Hepatocyte (in vitro differentiated cells): ENCODE data around the gene FGF9. TPM values are rescaled to one million over a fixed set of nuclear protein-coding genes. Genes with fewer than 3 reads are reported as not detected.

Experiments used
- DNase-seq: peaks from one replicate; pipeline ENCODE4 v3.0.0-alpha.2; 2016; ENCODE audit warnings: low spot score
- H2AFZ ChIP-seq: fragments of 200-600 bp; sonication (generic); 2 replicates; pipeline ENCODE4 v1.6.0; 2016; ENCODE audit warnings: antibody characterized with exemption, mild to moderate bottlenecking
- H3K27ac ChIP-seq: fragments of 200-600 bp; sonication (generic); 2 replicates; pipeline ENCODE4 v1.5.1; 2016; ENCODE audit warnings: mild to moderate bottlenecking
- H3K27me3 ChIP-seq: fragments of 200-600 bp; sonication (generic); 2 replicates; pipeline ENCODE4 v1.6.1; 2016
- H3K36me3 ChIP-seq: fragments of 200-600 bp; sonication (generic); replicated peaks from 2 replicates; pipeline ENCODE4 v1.5.1; 2016; ENCODE audit warnings: low read depth; ENCODE audit not compliant: insufficient read depth
- H3K4me1 ChIP-seq: fragments of 200-600 bp; sonication (generic); 2 replicates; pipeline ENCODE4 v1.5.1; 2016; ENCODE audit warnings: mild to moderate bottlenecking, moderate library complexity; ENCODE audit not compliant: insufficient read depth
- H3K4me2 ChIP-seq: fragments of 200-600 bp; sonication (generic); 2 replicates; pipeline ENCODE4 v1.6.0; 2016
- H3K4me3 ChIP-seq: fragments of 200-600 bp; sonication (generic); 2 replicates; pipeline ENCODE4 v1.5.1; 2016; ENCODE audit warnings: mild to moderate bottlenecking
- H3K79me2 ChIP-seq: fragments of 200-600 bp; sonication (generic); 2 replicates; pipeline ENCODE4 v1.6.0; 2017; ENCODE audit warnings: mild to moderate bottlenecking
- H3K9me2 ChIP-seq: fragments of 200-600 bp; sonication (generic); replicated peaks from 2 replicates; pipeline ENCODE4 v1.6.0; 2017; ENCODE audit warnings: mild to moderate bottlenecking; ENCODE audit not compliant: insufficient read depth
- H3K9me3 ChIP-seq: fragments of 200-600 bp; sonication (generic); 2 replicates; pipeline ENCODE4 v1.5.1; 2016; ENCODE audit warnings: low read depth, mild to moderate bottlenecking
- H4K20me1 ChIP-seq: fragments of 200-600 bp; sonication (generic); 2 replicates; pipeline ENCODE4 v1.6.0; 2016; ENCODE audit warnings: mild to moderate bottlenecking; ENCODE audit not compliant: insufficient read depth, poor library complexity, severe bottlenecking
- EZH2 ChIP-seq: fragments of 200-600 bp; sonication (generic); IDR thresholded peaks from 2 replicates; pipeline ENCODE4 v1.6.1; 2016; ENCODE audit warnings: antibody characterized with exemption, mild to moderate bottlenecking, borderline replicate concordance
- EZH2phosphoT487 ChIP-seq: fragments of 200-600 bp; sonication (generic); IDR thresholded peaks from one replicate; pipeline ENCODE4 v1.6.1; 2018; ENCODE audit warnings: antibody characterized with exemption, mild to moderate bottlenecking, low read depth, moderate library complexity; ENCODE audit not compliant: unreplicated experiment, severe bottlenecking
- WGBS: methylation state at CpG from one replicate; pipeline ENCODE4 v1.1.6; 2016; ENCODE audit warnings: low lambda C conversion rate; ENCODE audit errors: missing lambda C conversion rate; 5-methylcytosine and 5-hydroxymethylcytosine counted together
- polyA plus RNA-seq: library from polyadenylated mRNA; unstranded; fragments of >200 nt; fragmentation: Nextera tagmentation; extraction: Ambion mirVana; gene quantifications from 2 replicates; pipeline ENCODE4 v1.2.1, GENCODE V29; 2016
- total RNA-seq: library from RNA; depleted of rRNA; stranded (reverse); fragments of >200 nt; gene quantifications from 2 replicates; pipeline ENCODE4 v1.2.3, GENCODE V29; 2014
- TF ChIP-seq, protein P1 (sequence below): fragments of 200-600 bp; sonication (generic); IDR thresholded peaks from 2 replicates; pipeline ENCODE4 v1.5.1; 2016; ENCODE audit warnings: antibody characterized with exemption, mild to moderate bottlenecking; ENCODE audit not compliant: poor library complexity

FGF9 gene
- 1.7 and 2.0 TPM in 2 replicates for total RNA-seq
- polyA plus RNA-seq = 1.6 and 2.3 TPM in 2 replicates

DNA sequence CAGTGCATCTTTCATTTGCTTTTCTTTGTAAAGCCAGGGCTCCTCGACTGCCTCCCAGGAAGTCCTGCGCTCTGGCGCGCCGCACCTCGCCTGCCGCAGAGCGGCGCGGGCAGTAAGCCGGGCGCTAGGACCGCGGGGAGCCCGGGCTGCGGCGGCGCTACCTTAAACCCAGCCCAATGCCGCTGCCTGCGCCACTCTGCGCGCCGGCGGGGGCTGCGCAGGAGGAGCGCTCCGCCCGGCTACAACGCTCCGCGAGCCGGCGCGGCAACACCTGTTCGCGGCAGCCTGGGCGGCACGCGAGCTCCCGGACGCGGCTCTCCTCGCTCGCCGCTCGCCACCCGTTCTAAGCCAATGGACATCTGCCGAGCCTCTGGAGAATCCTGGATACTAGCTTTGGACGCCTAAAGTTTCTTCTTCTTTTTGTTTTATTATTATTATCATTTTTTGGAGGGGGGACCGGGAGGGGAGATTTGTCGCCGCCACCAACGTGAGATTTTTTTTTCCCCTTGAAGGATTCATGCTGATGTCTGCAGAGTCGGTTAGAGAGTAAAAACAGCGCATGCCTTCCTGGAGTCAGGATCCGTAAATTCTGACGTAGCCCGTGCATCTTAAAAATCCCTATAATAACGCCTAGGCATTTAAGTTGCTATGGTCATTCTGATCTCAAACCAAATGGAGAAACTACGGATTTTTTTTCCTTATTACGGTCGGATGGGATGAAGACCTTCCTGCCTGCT, at the start of gene FGF9:
TSS of gene FGF9 (plus strand) at position 191 of the 737 bp plus-strand sequence. CDS start 840 bp downstream, outside the sequence.
- H4K20me1 ChIP-seq = no peaks in the 10 kb centered on the region
- H3K36me3 ChIP-seq = no peaks in the 10 kb centered on the region
- H3K27me3 ChIP-seq = peaks cover 11% of the 10 kb centered on the region
- DNase-seq = peak; percentile 92
- peak within 1 kb of the TSS; percentile 79 for H3K4me3 ChIP-seq
- H2AFZ ChIP-seq = peak within 1 kb of the TSS; percentile 97
- WGBS = under 1% methylated on average over 61 of the region's 62 CpGs
- peaks cover 3% of the 10 kb centered on the region for H3K79me2 ChIP-seq
- no peaks in the 10 kb centered on the region for H3K9me2 ChIP-seq
- H3K4me1 ChIP-seq = peaks cover 18% of the 10 kb centered on the region
- TF ChIP-seq EZH2 (peak; percentile 39), EZH2phosphoT487 (no peak)
- TF ChIP-seq, protein P1, sequence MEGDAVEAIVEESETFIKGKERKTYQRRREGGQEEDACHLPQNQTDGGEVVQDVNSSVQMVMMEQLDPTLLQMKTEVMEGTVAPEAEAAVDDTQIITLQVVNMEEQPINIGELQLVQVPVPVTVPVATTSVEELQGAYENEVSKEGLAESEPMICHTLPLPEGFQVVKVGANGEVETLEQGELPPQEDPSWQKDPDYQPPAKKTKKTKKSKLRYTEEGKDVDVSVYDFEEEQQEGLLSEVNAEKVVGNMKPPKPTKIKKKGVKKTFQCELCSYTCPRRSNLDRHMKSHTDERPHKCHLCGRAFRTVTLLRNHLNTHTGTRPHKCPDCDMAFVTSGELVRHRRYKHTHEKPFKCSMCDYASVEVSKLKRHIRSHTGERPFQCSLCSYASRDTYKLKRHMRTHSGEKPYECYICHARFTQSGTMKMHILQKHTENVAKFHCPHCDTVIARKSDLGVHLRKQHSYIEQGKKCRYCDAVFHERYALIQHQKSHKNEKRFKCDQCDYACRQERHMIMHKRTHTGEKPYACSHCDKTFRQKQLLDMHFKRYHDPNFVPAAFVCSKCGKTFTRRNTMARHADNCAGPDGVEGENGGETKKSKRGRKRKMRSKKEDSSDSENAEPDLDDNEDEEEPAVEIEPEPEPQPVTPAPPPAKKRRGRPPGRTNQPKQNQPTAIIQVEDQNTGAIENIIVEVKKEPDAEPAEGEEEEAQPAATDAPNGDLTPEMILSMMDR = no peak
- H3K27ac ChIP-seq = peak within 1 kb of the TSS; percentile 86
- H3K4me2 ChIP-seq = peak within 1 kb of the TSS; percentile 98
- H3K9me3 ChIP-seq = no peaks in the 10 kb centered on the region

DNA sequence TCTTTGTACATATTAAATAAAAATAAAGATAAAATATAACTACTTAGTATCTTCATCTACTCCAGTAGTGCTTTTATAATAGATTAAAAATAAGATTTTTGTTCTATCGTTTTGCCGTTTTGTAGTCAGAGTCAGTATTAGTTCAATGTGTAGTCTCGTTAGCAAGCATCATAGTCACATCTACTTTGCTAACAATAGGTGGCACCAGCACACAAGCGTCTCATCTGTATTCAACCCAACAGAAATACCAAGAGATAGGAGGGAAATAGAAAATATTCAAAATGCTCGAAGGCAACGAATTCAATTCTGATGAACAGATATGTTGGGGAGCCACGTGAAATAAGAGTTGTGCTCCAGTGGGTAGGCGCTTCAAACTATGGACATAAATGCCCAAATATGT, 45.5 kb upstream of the FGF9 start:
- peak; percentile 42 for DNase-seq
- Histone ChIP-seq H3K4me2 (no peak overlapping the region), H3K27me3 (no peaks in the 10 kb centered on the region), H3K9me2 (no peaks in the 10 kb centered on the region), H4K20me1 (no peaks in the 10 kb centered on the region), H3K9me3 (no peaks in the 10 kb centered on the region), H3K79me2 (no peaks in the 10 kb centered on the region), H3K36me3 (no peaks in the 10 kb centered on the region), H3K4me3 (no peak overlapping the region), H3K27ac (no peak overlapping the region), H2AFZ (no peak overlapping the region), H3K4me1 (no peaks in the 10 kb centered on the region)
- TF ChIP-seq, protein P1 = peak; percentile 72
- TF ChIP-seq EZH2phosphoT487 (no peak), EZH2 (no peak)
- WGBS = 47% methylated on average over 8 of the region's 8 CpGs

DNA sequence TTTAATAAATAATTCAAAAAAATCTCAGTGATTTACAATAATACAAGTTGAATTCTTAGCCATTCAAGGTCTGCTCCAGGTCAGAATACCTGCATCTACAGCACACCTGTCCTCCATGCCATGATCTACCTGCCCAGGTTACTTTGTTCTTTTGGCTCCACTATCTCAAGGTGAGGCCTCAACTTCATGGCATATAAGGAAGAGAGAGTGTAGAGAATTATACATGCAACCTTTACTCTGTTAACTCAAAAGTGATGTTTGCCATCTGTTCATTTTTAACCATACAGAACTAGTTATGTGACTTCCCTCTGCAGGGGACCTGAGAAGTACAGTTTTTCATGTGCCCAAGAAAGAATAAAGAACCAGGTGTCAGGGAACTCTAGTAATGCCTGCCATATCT, 38.7 kb upstream of the FGF9 start:
- no peak for DNase-seq
- Histone ChIP-seq H3K36me3 (no peaks in the 10 kb centered on the region), H3K9me3 (no peaks in the 10 kb centered on the region), H3K4me3 (no peak overlapping the region), H2AFZ (no peak overlapping the region), H3K79me2 (no peaks in the 10 kb centered on the region), H3K4me1 (peaks cover 10% of the 10 kb centered on the region), H4K20me1 (no peaks in the 10 kb centered on the region), H3K9me2 (no peaks in the 10 kb centered on the region), H3K4me2 (no peak overlapping the region), H3K27ac (no peak overlapping the region), H3K27me3 (no peaks in the 10 kb centered on the region)
- TF ChIP-seq, protein P1 = no peak
- TF ChIP-seq EZH2 (no peak), EZH2phosphoT487 (no peak)
